Endothelial cell of umbilical vein (primary cell): ENCODE data around the gene CCND3. TPM values are rescaled to one million over a fixed set of nuclear protein-coding genes. Genes with fewer than 3 reads are reported as not detected.

Source experiments
- BruUV-seq: library from RNA; stranded (reverse); fragments of 400-500 nt; replicated peaks from 2 replicates; lab custom pipeline; 2021; lab: Mats Ljungman, UMichigan
- CTCF ChIA-PET: fragments of 300-600, 350-600 bp; sonication (Branson Sonifier 250); formaldehyde crosslinking; loops from one replicate; lab custom pipeline; 2021; ENCODE audit warnings: antibody characterized with exemption, inconsistent platforms; lab: Charles Lee
- POLR2A ChIA-PET: fragments of 300-600, 350-600 bp; sonication (Branson Sonifier 250); formaldehyde crosslinking; loops from one replicate; lab custom pipeline; 2021; ENCODE audit warnings: antibody characterized with exemption, inconsistent platforms; lab: Charles Lee
- DNase-seq: peaks from one replicate; pipeline ENCODE4 v3.0.0-alpha.2; 2011; ENCODE audit warnings: low read depth, low spot score
- FAIRE-seq: peaks from 2 replicates; lab custom pipeline; 2011; peaks lifted over from hg19 to GRCh38; lab: Jason Lieb, UNC
- H2AFZ ChIP-seq: 2 replicates; pipeline ENCODE4 v1.6.0; 2012; ENCODE audit warnings: low read depth, low read length, control low read depth, inconsistent platforms
- H3K27ac ChIP-seq: 2 replicates; pipeline ENCODE4 v1.5.1; 2011; ENCODE audit warnings: low read depth, mild to moderate bottlenecking, control low read depth, low read length, moderate library complexity; ENCODE audit not compliant: insufficient read depth
- H3K27me3 ChIP-seq, 2 experiments: 2 replicates each; pipeline versions ENCODE4 v1.6.0 to v1.6.1; 2011; ENCODE audit warnings: low read length in 2 of 2, mixed read lengths in 1 of 2; ENCODE audit not compliant: control insufficient read depth in 2 of 2, insufficient read depth in 2 of 2
- H3K36me3 ChIP-seq, 2 experiments: 2 replicates in 1 of 2; 3 replicates in 1 of 2; pipeline ENCODE4 v1.5.1; 2011; ENCODE audit warnings: low read length in 2 of 2, mild to moderate bottlenecking in 1 of 2, moderate library complexity in 1 of 2; ENCODE audit not compliant: control insufficient read depth in 2 of 2, insufficient read depth in 2 of 2; ENCODE audit errors: extremely low read depth in 1 of 2
- H3K4me1 ChIP-seq: 3 replicates; pipeline ENCODE4 v1.5.1; 2011; ENCODE audit warnings: mild to moderate bottlenecking, low read length; ENCODE audit not compliant: control insufficient read depth, insufficient read depth; ENCODE audit errors: extremely low read depth
- H3K4me2 ChIP-seq: 2 replicates; pipeline ENCODE4 v1.6.1; 2011; ENCODE audit warnings: low read length, control low read depth, mixed read lengths; ENCODE audit not compliant: insufficient read depth
- H3K4me3 ChIP-seq, 3 experiments: fragments of 200-600 bp in 1 of 3; sonication (generic), shearing (Covaris generic) in 1 of 3; replicated peaks in 1 of 3; 2 replicates each; pipeline ENCODE4 v1.5.1; 2011 to 2016; ENCODE audit warnings: control low read depth in 3 of 3, low read length in 3 of 3, mild to moderate bottlenecking in 2 of 3, inconsistent platforms in 1 of 3, low read depth in 1 of 3, moderate library complexity in 1 of 3; ENCODE audit not compliant: insufficient read depth in 1 of 3
- H3K79me2 ChIP-seq: 2 replicates; pipeline ENCODE4 v1.6.0; 2012; ENCODE audit warnings: low read length, inconsistent platforms; ENCODE audit not compliant: control insufficient read depth, insufficient read depth
- H3K9ac ChIP-seq: replicated peaks from 2 replicates; pipeline ENCODE3; 2011; ENCODE audit warnings: low read length, control low read depth; ENCODE audit not compliant: insufficient read depth; ENCODE audit errors: extremely low read depth
- H3K9me1 ChIP-seq: replicated peaks from 3 replicates; pipeline ENCODE4 v1.6.0; 2011; ENCODE audit warnings: mild to moderate bottlenecking, low read length; ENCODE audit not compliant: control insufficient read depth, insufficient read depth; ENCODE audit errors: extremely low read depth
- H3K9me3 ChIP-seq: replicated peaks from 2 replicates; pipeline ENCODE4 v1.5.1; 2012; ENCODE audit warnings: low read length, inconsistent platforms; ENCODE audit not compliant: control insufficient read depth, insufficient read depth
- H4K20me1 ChIP-seq: replicated peaks from 2 replicates; pipeline ENCODE3; 2011; ENCODE audit warnings: mild to moderate bottlenecking, low read length; ENCODE audit not compliant: control insufficient read depth, insufficient read depth; ENCODE audit errors: extremely low read depth
- EZH2 ChIP-seq: IDR thresholded peaks from 2 replicates; pipeline ENCODE4 v1.6.1; 2012; ENCODE audit warnings: borderline replicate concordance, low read depth, mild to moderate bottlenecking, moderate library complexity, low read length, inconsistent platforms; ENCODE audit not compliant: severe bottlenecking
- FOS ChIP-seq: IDR thresholded peaks from 2 replicates; pipeline ENCODE4 v1.6.1; 2011; ENCODE audit warnings: mild to moderate bottlenecking, low read length, moderate library complexity, borderline replicate concordance; ENCODE audit not compliant: insufficient read depth
- GATA2 ChIP-seq: IDR thresholded peaks from 2 replicates; pipeline ENCODE4 v1.7.0; 2011; ENCODE audit warnings: low read depth, mild to moderate bottlenecking, moderate library complexity, mixed read lengths, low read length; ENCODE audit not compliant: insufficient read length, insufficient read depth
- JUN ChIP-seq: IDR thresholded peaks from 2 replicates; pipeline ENCODE4 v1.6.1; 2011; ENCODE audit warnings: borderline replicate concordance, low read depth; ENCODE audit not compliant: insufficient read length, insufficient read depth
- MAX ChIP-seq: IDR thresholded peaks from 2 replicates; pipeline ENCODE4 v1.6.1; 2011; ENCODE audit not compliant: insufficient read depth, insufficient read length
- MYC ChIP-seq: IDR thresholded peaks from one replicate; pipeline ENCODE4 v1.6.1; 2011; ENCODE audit warnings: mild to moderate bottlenecking, low read depth, low read length
- POLR2A ChIP-seq: IDR thresholded peaks from 2 replicates; pipeline ENCODE4 v1.6.1; 2012; ENCODE audit warnings: low read depth, mild to moderate bottlenecking, control low read depth, low read length
- POLR2AphosphoS5 ChIP-seq: IDR thresholded peaks from 2 replicates; pipeline ENCODE4 v1.6.1; 2012; ENCODE audit warnings: low read depth, mild to moderate bottlenecking, control low read depth, low read length, moderate library complexity; ENCODE audit not compliant: insufficient read depth
- dilution Hi-C: fragments of 300-500 bp; cut with MboI; formaldehyde crosslinking; loops from one replicate; pipeline ENCODE4 v1.15.0; 2019; ENCODE audit warnings: low sequenced_read_pairs; ENCODE audit not compliant: extremely low pct_ligation_motif_present
- intact Hi-C: fragments of 100-400 bp; cut with micrococcal nuclease; formaldehyde crosslinking; loops from one replicate; pipeline ENCODE4 v1.10.0; 2022
- polyA plus RNA-seq, 4 experiments: library from polyadenylated mRNA; depleted of rRNA in 3 of 4; stranded (reverse) in 3 of 4; unstranded in 1 of 4; fragments of >200 nt; gene quantifications; 2 replicates each; pipeline versions ENCODE4 v1.2.1 to v1.2.3, GENCODE V29; 2011 to 2012; ENCODE audit warnings: missing spikeins in 1 of 4
- total RNA-seq: library from RNA; stranded (reverse); gene quantifications from 2 replicates; pipeline ENCODE4 v1.2.3, GENCODE V29; 2021
- TF ChIP-seq, protein P1 (sequence below), 2 donors: IDR thresholded peaks; 1 replicate in 1 of 2; 2 replicates in 1 of 2; pipeline ENCODE4 v1.5.1; 2011; ENCODE audit warnings: low read length in 2 of 2, mild to moderate bottlenecking in 2 of 2, moderate library complexity in 2 of 2, control low read depth in 1 of 2, inconsistent platforms in 1 of 2, low read depth in 1 of 2; ENCODE audit not compliant: insufficient read depth in 1 of 2; ENCODE audit errors: extremely low read depth in 1 of 2

Gene CCND3
- total and polyA plus RNA-seq, 2 donors (not counting 3 experiments of a cell fraction or from before 2014, with no cell fraction given): 87.5 to 98.7 TPM

DNA sequence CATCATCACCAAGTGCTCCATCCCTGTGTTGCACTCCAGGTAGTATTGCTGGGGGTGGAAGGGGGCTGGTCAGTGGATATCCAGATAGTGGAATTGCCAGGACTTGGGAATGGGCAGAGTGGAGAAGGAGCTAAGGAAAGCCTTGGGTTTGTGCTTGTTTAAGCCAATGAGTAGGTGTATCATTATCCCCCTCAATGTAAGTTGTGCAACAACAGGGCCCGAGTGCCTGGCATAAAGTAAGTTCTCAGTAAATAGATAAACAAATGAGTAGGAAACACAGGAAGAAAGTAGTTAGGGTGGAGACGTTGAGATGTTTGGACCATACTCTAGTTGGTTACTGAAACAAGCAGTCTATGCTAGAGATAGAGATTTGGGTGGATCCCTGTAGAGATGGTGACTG, 9.8 kb downstream of the CCND3 start:
- H3K36me3 ChIP-seq: peaks cover 45 to 74% of the 10 kb centered on the region in 2 experiments
- intact Hi-C loops (no loop called here), dilution Hi-C loops (no loop called here)
- no peak for FAIRE-seq
- H3K27me3 ChIP-seq: no peaks in the 10 kb centered on the region
- H3K9me1 ChIP-seq: no peaks in the 10 kb centered on the region
- no peak overlapping the region for H3K27ac ChIP-seq
- no peak overlapping the region for H3K4me3 ChIP-seq
- no peak for TF ChIP-seq FOS
- TF ChIP-seq, protein P1, sequence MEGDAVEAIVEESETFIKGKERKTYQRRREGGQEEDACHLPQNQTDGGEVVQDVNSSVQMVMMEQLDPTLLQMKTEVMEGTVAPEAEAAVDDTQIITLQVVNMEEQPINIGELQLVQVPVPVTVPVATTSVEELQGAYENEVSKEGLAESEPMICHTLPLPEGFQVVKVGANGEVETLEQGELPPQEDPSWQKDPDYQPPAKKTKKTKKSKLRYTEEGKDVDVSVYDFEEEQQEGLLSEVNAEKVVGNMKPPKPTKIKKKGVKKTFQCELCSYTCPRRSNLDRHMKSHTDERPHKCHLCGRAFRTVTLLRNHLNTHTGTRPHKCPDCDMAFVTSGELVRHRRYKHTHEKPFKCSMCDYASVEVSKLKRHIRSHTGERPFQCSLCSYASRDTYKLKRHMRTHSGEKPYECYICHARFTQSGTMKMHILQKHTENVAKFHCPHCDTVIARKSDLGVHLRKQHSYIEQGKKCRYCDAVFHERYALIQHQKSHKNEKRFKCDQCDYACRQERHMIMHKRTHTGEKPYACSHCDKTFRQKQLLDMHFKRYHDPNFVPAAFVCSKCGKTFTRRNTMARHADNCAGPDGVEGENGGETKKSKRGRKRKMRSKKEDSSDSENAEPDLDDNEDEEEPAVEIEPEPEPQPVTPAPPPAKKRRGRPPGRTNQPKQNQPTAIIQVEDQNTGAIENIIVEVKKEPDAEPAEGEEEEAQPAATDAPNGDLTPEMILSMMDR (IDR thresholded peaks at IDR 0.05; ENCODE audit: extremely low read depth in 1 of 2, insufficient read depth in 1 of 2, low read depth in 1 of 2, low read length in 2 of 2): no peak
- TF ChIP-seq GATA2: no peak
- no peak for TF ChIP-seq JUN
- TF ChIP-seq POLR2AphosphoS5: no peak
- no peak for TF ChIP-seq MAX
- no peak for TF ChIP-seq MYC
- TF ChIP-seq EZH2: no peak
- TF ChIP-seq POLR2A: no peak
- POLR2A ChIA-PET: no interaction called here
- peaks cover 16% of the 10 kb centered on the region for H3K79me2 ChIP-seq
- BruUV-seq: no TSS peak
- no peak overlapping the region for H3K9ac ChIP-seq
- no peak overlapping the region for H3K4me2 ChIP-seq
- no peak overlapping the region for H2AFZ ChIP-seq
- CTCF ChIA-PET: interaction anchor here (1.8 to 8.5 kb wide), 2 partner anchors 10 to 130 kb away, joined by 8 to 54 read pairs; partner anchors contain the start of genes BYSL and MED20
- no peak for DNase-seq
- no peaks in the 10 kb centered on the region for H4K20me1 ChIP-seq
- no peaks in the 10 kb centered on the region for H3K9me3 ChIP-seq
- H3K4me1 ChIP-seq: no peaks in the 10 kb centered on the region
